ENCODE data around the gene NR1D2.
"Not testable (repeated sequence)": the region's sequence is repeated elsewhere in the genome, so short reads cannot be mapped to it uniquely, and the experiment has no call there.

The NR1D2 gene

DNA sequence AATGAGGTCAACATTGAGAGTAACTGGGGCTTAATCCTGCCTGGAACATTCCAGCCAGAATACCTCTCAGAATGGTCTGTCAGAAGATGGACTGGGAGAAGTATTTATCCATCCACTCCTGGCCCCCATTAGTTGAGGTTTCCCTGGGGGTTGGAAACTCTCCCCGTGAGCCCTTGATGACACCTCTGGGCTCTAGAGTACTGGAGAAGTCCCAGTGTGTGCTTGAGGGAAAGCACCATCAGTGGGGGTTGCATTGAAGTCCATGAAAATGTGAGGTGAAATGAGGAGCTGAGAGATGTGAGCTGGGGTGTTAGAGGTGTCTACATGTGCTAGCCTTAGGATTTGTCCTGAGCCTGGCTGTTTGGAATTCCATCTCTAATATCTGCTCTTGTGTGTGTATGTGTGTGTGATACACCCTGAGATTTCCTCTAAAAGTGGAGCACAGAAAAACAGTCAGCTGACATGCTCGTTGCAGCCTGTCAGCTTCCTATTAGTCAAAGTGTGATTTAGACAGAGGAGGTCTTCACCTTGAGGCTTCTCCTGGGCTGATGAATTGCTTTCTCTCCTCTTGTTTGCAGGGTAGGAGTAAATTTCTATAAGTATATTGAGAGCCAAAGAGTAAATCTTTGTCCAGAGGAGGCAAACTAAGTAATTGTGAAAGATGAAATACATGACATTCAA lies 67.6 kb downstream of the NR1D2 start:
- no peak for DNase-seq

DNA sequence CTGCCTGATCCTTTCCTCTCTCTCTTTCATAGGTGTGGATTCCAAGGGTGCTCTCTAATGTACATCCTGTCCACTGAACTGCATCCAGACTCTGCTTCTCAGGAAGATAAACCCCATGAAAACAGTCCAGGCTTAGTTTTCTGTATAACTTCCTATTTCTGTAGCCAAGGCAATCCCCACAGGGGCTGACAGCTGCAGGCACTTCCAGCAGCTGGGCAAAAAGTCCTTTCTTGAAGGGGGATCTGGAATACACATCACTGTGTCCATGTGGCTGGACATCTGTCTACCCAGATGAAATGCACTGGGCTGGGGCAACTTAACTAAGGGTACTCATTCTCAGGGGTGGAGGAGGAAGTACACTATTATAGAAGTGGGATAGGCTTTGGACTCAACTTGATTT lies 72.2 kb downstream of the NR1D2 start:
- DNase-seq: no peak

DNA sequence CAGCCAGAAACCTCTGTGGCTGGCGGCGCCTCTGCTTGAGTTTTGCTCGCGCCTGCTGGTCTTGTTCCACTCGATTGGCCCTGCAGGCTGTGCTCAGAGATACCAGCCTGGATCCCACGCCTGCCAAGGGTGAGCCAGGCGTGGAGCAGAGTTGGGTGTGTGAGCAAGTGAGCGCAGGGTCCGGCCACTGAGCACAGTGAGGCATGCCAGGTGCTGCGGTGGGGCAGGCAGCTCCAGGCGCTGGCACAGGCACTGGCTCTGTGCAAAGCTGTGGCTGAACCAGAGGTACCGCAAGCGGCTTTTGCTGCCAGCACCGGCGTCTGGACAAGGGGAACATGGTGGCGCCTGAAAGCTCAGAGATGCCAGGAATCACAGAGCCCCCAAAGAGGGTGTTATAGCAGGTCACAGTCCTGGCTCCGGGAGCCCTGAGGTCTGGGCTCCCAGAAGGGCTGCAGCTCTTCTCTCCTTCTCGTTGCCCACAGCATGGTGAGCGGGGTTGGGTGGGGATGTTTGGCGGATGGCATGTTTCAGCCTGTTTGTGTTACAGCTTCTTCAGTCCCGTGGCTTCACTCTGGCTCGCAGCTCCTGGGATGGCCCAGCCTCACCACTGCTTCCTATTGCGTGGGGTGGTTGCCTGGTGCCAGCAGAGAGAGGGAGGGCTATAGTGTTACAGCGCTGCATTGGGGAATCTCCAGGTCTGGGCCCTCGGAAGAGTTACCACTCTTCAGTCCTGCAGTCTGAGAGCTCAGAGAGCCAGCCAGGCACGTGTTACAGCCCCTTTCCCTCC lies 73.9 kb downstream of the NR1D2 start:
- DNase-seq: no peak

DNA sequence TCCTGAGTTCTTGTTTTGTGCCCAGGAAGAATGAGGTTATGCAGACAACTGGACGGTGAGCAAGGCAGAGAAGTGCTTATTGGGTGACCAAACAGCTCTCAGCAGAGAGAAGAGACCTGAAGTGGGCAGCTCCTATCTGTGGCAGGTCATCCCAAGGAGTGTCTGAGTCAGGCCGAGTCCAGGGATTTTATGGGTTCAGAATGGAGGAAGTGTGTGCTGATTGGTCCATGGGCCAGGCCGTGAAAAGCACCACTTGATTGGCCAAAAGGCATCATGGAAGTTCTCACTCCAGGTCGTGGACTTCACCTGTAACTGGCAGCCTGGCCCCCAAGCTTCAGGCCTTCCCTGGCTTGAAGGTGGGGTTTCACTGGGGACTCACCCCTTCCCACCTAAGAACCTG lies 74.5 kb downstream of the NR1D2 start:
- no peak for DNase-seq

DNA sequence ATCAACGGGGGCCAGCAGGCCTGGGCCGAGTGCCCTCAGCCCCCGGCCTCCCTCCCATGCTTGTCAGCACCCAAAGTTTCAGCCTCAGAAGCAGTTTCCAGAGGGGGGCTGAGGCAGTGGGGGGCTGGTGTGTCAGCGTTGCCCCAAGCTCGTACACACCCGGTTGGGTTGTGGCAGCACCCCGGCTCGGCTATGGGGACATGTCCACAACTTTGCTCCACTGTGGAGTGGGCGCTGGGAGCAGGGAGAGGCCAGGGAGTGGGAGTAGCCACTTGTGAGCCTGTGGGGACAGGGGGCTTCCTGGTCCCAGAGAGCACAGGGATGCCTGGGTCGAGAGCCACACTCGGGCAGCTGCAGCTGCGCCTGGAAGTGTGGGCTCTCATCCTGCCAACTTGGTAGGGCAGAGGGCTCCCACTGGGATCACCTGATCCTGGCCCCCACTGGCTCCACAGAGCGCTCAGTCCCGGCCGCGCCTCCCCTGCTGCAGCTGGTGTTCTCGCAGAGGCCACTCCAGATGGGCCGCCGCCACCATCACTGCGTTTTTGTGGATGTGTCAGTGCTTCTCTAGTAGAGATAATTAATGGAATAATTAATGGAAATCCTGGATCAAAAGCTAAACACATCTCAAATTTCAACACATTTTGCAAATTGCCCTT lies 75.1 kb downstream of the NR1D2 start:
- DNase-seq: no peak

DNA sequence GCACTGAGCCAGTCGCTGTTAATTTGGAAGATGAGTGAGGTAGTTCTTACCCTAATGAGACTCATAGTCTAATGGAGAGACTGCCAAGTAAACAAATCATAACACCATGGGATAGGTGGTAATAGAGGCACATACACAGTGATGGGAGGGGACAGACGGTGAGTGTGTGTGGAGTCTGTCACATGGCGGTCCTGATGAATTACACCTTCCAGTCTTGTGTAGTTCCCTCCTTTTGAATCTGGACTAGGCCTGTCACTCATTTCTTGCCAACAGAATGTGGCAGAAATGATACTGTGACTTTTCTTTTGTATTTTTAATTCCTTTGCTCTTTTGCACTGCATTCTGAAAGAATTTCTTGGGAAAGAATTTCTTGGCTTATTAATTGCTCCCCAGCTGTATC lies 78.1 kb downstream of the NR1D2 start:
- no peak for DNase-seq

DNA sequence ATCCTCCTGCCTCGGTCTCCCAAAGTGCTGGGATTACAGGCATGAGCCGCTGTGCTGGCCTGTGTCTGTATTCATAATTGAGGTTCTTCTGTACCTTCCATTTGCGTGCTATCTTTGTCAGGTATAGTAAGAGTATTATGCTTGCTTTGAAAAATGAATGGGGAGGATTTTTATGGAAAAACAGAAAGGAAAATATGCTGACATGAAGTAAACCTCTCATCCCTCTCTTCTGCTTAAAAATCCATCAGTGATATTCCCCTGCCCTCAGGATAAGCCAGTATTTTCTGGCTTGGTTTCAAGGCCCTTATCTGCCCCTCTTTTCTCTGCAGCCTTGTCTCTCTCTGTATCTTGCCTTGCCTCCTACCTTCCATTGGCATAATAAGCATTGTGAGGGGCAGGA lies 80.7 kb downstream of the NR1D2 start:
- no peak for DNase-seq

DNA sequence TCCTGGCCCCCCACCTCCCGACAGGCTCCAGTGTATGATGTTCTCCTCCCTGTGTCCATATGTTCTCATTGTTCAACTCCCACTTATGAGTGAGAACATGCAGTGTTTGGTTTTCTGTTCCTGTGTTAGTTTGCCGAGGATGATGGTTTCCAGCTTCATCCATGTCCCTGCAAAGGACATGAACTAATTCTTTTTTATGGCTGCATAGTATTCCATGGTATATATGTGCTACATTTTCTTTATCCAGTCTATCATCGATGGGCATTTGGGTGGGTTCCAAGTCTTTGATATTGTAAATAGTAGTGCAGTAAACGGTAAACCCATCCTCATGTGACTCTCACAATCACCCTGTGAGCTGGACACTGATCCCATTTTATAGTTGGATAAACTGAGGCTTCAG lies 81.6 kb downstream of the NR1D2 start:
- DNase-seq: not testable (repeated sequence)

DNA sequence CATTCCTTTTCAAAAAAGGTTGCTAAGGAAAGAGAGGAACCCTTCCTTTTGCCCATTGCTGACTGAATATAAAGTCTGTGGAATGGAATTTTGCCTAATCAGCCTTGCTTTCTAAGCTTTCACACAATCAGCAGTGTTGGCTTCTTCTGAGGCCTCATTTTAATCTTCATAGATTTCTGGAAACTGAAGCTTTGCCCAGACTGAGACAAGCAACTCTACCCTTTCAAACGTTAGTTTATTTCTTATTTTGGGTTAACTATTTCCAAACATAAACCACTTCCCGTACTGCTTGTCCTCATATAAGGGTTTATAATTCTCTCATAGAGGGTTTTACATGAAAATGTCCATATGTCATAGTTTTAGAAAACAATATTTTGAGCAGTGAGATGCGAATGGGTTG lies 82.9 kb downstream of the NR1D2 start:
- DNase-seq: no peak

Measured in NCI-H345 (cell line).